ENCODE measurements around the gene CGNL1. TPM values are rescaled to one million over a fixed set of nuclear protein-coding genes. Genes with fewer than 3 reads are reported as not detected.
A peak's percentile ranks its signal among the peaks of the same experiment; 100 is the strongest.

The CGNL1 gene
- total RNA-seq, 1 experiment from 2014 or later: 1.3 TPM

- DNase-seq (ENCODE audit: low read depth): no peak
Observed at GRCh38 chr15:57496946-57497869, 120.9 kb downstream of the CGNL1 start.

- no peak for DNase-seq (ENCODE audit: low read depth)
Observed at GRCh38 chr15:57500256-57500655, 124.0 kb downstream of the CGNL1 start.

GRCh38 chr15:57500979-57501576, 124.8 kb downstream of the CGNL1 start:
- peak; percentile 28 for DNase-seq (ENCODE audit: low read depth)

- DNase-seq (ENCODE audit: low read depth): no peak
Observed at GRCh38 chr15:57502116-57502515, 125.8 kb downstream of the CGNL1 start.

GRCh38 chr15:57503051-57503702, 126.9 kb downstream of the CGNL1 start:
- DNase-seq (ENCODE audit: low read depth): no peak

- DNase-seq (ENCODE audit: low read depth): no peak
Observed at GRCh38 chr15:57503911-57504598, 127.8 kb downstream of the CGNL1 start.

GRCh38 chr15:57504599-57504940, 128.3 kb downstream of the CGNL1 start:
- no peak for DNase-seq (ENCODE audit: low read depth)

GRCh38 chr15:57505056-57505715, 128.9 kb downstream of the CGNL1 start:
- DNase-seq (ENCODE audit: low read depth): no peak

GRCh38 chr15:57505949-57506391, 129.7 kb downstream of the CGNL1 start:
- DNase-seq (ENCODE audit: low read depth): no peak

- no peak for DNase-seq (ENCODE audit: low read depth)
Observed at GRCh38 chr15:57506422-57506821, 130.1 kb downstream of the CGNL1 start.

- DNase-seq (ENCODE audit: low read depth): no peak
Observed at GRCh38 chr15:57507111-57507510, 130.8 kb downstream of the CGNL1 start.

- DNase-seq (ENCODE audit: low read depth): no peak
Observed at GRCh38 chr15:57509126-57509525, 132.8 kb downstream of the CGNL1 start.

GRCh38 chr15:57509965-57510364, 133.7 kb downstream of the CGNL1 start:
- DNase-seq (ENCODE audit: low read depth): no peak

- DNase-seq (ENCODE audit: low read depth): no peak
Observed at GRCh38 chr15:57510647-57511046, 134.3 kb downstream of the CGNL1 start.

GRCh38 chr15:57516327-57517029, 140.2 kb downstream of the CGNL1 start:
- DNase-seq (ENCODE audit: low read depth): no peak

GRCh38 chr15:57517030-57517671, 140.8 kb downstream of the CGNL1 start:
- DNase-seq (ENCODE audit: low read depth): no peak

- DNase-seq (ENCODE audit: low read depth): no peak
Observed at GRCh38 chr15:57518779-57519405, 142.6 kb downstream of the CGNL1 start.

- DNase-seq (ENCODE audit: low read depth): no peak
Observed at GRCh38 chr15:57519806-57520205, 143.5 kb downstream of the CGNL1 start.

GRCh38 chr15:57521503-57521902, 145.2 kb downstream of the CGNL1 start:
- DNase-seq (ENCODE audit: low read depth): no peak

- DNase-seq (ENCODE audit: low read depth): peak; percentile 25
Observed at GRCh38 chr15:57522148-57522547, 145.8 kb downstream of the CGNL1 start.
